ENCODE results near the gene CHD9NB.
"Not testable (repeated sequence)": the region's sequence is repeated elsewhere in the genome, so short reads cannot be mapped to it uniquely, and the experiment has no call there.

The CHD9NB gene

DNA sequence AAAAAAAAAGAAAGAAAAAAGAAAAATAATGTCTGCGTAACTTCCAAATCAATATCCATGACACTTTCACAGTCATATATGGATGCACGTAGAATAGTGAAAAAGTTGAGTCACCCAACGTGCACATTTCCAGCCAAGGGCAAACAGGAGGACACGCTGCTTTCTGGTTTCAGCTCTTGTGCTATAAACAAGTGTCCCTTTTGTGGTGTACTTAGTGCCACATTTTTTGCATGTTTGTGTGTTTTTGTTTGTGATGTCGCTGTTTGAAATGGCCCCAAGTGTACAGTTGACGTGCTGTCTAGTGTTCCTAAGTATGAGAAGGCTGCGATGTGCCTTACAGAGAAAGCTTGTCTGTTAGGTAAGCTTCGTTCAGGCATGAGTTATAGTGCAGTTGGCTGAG lies 5.0 kb upstream of the CHD9NB start:
- H3K4me3 ChIP-seq (replicated peaks; ENCODE audit: low read depth, low read length), result no peak overlapping the region
- TF ChIP-seq, protein P1, sequence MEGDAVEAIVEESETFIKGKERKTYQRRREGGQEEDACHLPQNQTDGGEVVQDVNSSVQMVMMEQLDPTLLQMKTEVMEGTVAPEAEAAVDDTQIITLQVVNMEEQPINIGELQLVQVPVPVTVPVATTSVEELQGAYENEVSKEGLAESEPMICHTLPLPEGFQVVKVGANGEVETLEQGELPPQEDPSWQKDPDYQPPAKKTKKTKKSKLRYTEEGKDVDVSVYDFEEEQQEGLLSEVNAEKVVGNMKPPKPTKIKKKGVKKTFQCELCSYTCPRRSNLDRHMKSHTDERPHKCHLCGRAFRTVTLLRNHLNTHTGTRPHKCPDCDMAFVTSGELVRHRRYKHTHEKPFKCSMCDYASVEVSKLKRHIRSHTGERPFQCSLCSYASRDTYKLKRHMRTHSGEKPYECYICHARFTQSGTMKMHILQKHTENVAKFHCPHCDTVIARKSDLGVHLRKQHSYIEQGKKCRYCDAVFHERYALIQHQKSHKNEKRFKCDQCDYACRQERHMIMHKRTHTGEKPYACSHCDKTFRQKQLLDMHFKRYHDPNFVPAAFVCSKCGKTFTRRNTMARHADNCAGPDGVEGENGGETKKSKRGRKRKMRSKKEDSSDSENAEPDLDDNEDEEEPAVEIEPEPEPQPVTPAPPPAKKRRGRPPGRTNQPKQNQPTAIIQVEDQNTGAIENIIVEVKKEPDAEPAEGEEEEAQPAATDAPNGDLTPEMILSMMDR (IDR thresholded peaks at IDR 0.05; ENCODE audit: low read depth, low read length, missing control alignments), result no peak
- no peak for DNase-seq (ENCODE audit: extremely low read depth, low read depth)

DNA sequence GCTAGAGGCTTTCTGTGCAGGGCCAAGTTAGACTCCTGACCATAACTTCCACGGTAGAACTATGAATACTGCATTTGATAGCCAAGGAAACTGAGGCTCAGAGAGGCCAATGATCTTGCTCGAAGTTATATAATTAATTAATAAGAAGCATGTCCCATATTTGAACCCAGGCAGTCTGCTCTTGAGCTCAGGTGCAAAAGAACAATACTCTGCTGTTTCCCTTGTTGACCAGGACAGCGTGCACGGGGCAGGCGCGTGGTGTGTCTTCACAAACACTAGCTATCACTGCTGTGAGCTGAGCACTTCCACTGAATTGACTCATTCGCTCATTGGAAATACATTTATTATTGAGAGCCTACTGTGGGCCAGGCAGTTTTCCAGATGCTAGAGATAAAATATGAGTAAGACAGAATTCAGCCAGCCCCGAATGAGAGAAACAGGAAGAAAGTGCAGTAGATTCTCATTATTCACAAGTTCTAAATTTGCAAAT lies 3.7 kb upstream of the CHD9NB start:
- H3K4me3 ChIP-seq (replicated peaks; ENCODE audit: low read depth, low read length), result peak overlapping the region; percentile 71
- TF ChIP-seq, protein P1 (IDR thresholded peaks at IDR 0.05; ENCODE audit: low read depth, low read length, missing control alignments), result no peak
- no peak for DNase-seq (ENCODE audit: extremely low read depth, low read depth)

DNA sequence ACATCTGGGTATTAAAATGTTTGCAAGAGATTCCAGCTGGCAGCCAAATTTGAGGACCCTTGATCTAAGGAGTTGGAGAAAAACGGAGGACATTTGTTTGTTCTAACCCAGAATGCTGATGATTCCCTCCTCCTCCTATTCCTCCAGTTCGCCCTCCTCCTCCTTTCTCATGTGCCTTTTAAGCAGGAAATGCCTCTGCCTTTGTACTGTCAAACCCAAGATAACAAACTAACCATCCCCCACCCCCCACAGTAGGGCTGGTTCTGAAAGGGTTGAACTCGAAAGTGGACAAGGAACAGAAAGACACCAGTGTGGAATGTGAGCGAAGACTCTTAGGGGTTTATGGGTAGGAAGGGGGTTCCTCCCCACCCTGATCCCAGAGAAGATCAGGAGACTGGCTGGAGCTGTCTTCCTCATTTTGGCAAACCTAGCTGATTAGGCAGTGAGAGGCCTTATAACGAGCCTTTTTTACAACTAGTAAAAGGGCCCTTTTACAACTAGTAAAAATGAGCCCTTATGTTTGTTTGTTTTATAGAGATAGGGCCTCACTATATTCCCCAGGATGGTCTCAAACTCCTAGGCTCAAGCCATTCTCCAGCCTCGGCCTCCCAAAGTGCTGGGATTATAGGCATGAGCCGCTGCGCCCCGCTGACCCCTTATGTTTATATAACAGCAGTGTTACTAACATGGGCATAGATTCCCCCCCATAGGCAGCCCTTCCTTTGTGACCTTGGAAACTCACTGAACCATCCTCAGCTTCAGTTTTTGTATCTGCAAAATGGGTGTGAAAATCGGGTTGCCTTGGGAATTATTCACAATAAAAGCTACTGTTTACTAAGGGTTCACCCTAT lies 3.1 kb upstream of the CHD9NB start:
- peak overlapping the region; percentile 71 for H3K4me3 ChIP-seq (replicated peaks; ENCODE audit: low read depth, low read length)
- DNase-seq (ENCODE audit: extremely low read depth, low read depth), result no peak

DNA sequence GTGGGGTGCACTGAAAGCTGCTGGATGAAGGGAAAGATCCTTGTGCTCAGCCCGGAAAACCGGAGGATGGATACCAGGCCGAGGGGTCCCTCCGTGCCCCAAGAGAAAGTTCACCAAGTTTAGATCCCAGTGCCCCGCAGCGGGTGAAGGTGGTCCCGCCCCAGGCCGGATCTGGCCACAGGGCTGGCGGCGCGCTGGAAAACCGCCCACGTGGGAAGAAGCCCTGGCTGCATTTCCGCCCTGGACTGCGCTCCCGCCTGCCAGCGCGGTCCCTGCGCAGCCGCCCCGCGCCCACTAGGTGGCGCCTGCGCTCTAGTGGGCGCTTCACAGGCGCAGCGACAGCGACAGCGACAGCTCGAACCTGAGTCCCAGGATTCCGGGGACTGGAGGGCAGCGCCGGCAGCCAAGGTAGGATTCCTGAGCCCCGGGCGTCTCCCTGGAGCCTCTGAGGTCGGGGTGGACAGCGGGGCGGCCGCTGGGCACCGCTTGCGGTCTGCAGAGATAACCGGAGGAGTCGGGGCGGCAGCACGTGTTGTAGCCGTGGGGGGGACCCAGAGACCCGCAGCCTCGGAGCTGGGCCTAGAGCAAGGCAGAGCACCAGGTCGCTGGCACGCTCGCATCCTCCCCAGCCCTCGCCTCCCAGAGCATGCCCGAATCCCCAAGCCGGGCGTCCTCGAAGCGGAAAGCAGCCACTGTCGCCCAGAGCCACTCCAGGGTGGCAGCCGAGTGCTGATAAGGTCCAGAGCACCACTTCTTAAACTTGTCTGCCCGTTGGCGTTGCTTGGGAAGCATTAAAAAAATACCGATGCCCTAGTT lies 2.2 kb upstream of the CHD9NB start, which contains the start of gene CHD9:
Gene CHD9, plus strand, starts transcription at position 322 of the 816 bp plus-strand sequence. CDS start 101,099 bp downstream, outside the sequence.
- DNase-seq (ENCODE audit: extremely low read depth, low read depth), result no peak
- H3K4me3 ChIP-seq (replicated peaks; ENCODE audit: low read depth, low read length), result peak within 1 kb of the TSS; percentile 71
- TF ChIP-seq, protein P1 (IDR thresholded peaks at IDR 0.05; ENCODE audit: low read depth, low read length, missing control alignments), result peak; percentile 98

More for the DNA sequence above, 3.1 kb upstream of the CHD9NB start:
- TF ChIP-seq, protein P1 (IDR thresholded peaks at IDR 0.05; ENCODE audit: low read depth, low read length, missing control alignments), result no peak

DNA sequence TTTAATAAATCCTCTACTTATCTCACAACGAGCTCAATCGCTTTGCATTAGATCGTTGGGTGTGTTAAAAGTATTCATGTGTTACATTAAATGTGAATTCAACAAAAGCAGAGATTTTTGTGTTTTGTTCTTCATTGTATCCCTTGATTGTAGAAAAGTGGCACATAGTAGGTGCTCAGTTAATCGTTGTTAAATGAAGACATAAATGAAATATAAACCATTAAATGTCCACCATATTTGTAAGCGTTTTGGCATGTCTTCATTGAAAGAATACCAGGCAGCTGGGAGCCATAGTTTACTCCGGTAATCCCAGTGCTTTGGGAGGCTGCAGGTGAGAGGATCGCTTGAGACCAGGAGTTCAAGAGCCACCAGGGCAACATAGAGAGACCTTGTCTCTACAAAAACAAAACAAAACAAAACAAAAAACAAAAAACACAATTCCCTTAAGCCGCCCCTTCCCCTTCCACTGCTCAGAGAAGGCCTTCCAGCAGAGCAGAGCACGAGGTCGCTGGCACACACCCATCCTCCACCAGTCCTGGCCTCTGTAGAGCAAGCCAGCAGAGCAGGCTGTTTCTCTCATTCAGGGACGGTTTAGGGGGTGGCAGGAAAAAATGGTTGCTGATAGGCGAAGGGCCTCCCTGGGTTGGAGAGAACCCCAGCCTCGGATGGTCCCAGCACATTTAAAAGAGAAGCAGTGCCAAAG lies 1.4 kb upstream of the CHD9NB start:
- TF ChIP-seq, protein P1 (IDR thresholded peaks at IDR 0.05; ENCODE audit: low read depth, low read length, missing control alignments), result no peak
- DNase-seq (ENCODE audit: extremely low read depth, low read depth), result no peak
- H3K4me3 ChIP-seq (replicated peaks; ENCODE audit: low read depth, low read length), result peak overlapping the region; percentile 71

DNA sequence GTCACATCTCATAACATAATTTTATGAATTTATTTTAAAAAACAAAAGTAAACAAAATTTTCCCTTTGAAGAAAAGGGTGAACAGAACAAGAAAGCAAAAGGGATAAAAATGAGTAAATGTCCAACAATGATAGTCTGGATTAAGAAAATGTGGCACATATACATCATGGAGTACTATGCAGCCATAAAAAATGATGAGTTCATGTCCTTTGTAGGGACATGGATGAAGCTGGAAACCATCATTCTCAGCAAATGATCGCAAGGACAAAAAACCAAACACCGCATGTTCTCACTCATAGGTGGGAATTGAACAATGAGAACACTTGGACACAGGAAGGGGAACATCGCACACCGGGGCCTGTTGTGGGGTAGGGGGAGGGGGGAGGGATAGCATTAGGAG lies 1.4 kb downstream of the CHD9NB start:
- DNase-seq (ENCODE audit: extremely low read depth, low read depth); H3K4me3 ChIP-seq (replicated peaks; ENCODE audit: low read depth, low read length): not testable (repeated sequence)

Measured in HFF-Myc (cell line).